Esophagus squamous epithelium (tissue), 5 donors: ENCODE measurements around the gene MRPS6. TPM values are rescaled to one million over a fixed set of nuclear protein-coding genes. Genes with fewer than 3 reads are reported as not detected.

ENCODE experiments used
- DNase-seq: peaks from one replicate; lab custom pipeline; 2025; lab: John Stamatoyannopoulos, UW
- H3K27ac ChIP-seq, 4 donors: fragments of 200-600 bp; sonication (generic); one replicate each; pipeline ENCODE4 v1.5.1; 2016 to 2019; ENCODE audit warnings: mild to moderate bottlenecking in 1 of 4
- H3K27me3 ChIP-seq, 4 donors: fragments of 200-600 bp; sonication (generic); 1 replicate in 3 of 4; 2 replicates in 1 of 4; pipeline versions ENCODE4 v1.5.1 to v1.6.0; 2017 to 2021; ENCODE audit warnings: antibody characterized with exemption in 1 of 4
- H3K36me3 ChIP-seq, 3 donors: fragments of 200-600 bp; sonication (generic); one replicate each; pipeline ENCODE4 v1.5.1; 2016 to 2019
- H3K4me1 ChIP-seq, 3 donors: fragments of 200-600 bp; sonication (generic); one replicate each; pipeline ENCODE4 v1.5.1; 2017 to 2019
- H3K4me3 ChIP-seq, 4 donors: fragments of 200-600 bp; sonication (generic); 1 replicate in 3 of 4; 2 replicates in 1 of 4; pipeline ENCODE4 v1.5.1; 2016 to 2019; ENCODE audit warnings: mild to moderate bottlenecking in 2 of 4, moderate library complexity in 1 of 4
- H3K9me3 ChIP-seq, 3 donors: fragments of 200-600 bp; sonication (generic); one replicate each; pipeline ENCODE4 v1.5.1; 2016 to 2019
- POLR2A ChIP-seq, 4 donors: fragments of 450-650 bp; IDR thresholded peaks; one replicate each; pipeline ENCODE4 v1.6.1; 2017; ENCODE audit warnings: antibody characterized with exemption in 4 of 4, mild to moderate bottlenecking in 4 of 4, moderate library complexity in 3 of 4
- WGBS, 2 donors: methylation state at CpG; one replicate each; pipeline ENCODE4 v1.1.5; 2018; 5-methylcytosine and 5-hydroxymethylcytosine counted together
- intact Hi-C: fragments of 100-400 bp; cut with DNase I; formaldehyde crosslinking; loops from one replicate; pipeline ENCODE4 v1.15.0; 2022
- total RNA-seq, 4 donors: library from RNA; depleted of rRNA; stranded (reverse); fragments of >200 nt; gene quantifications; one replicate each; pipeline ENCODE4 v1.1.0, GENCODE V29; 2016
- TF ChIP-seq, protein P1 (sequence below), 6 experiments: fragments of 450-650 bp in 4 of 6; fragments of 200-600 bp in 2 of 6; sonication (generic) in 2 of 6; IDR thresholded peaks; one replicate each; pipeline ENCODE4 v1.5.1; 2016 to 2019; ENCODE audit warnings: antibody characterized with exemption in 6 of 6, mild to moderate bottlenecking in 4 of 6, moderate library complexity in 4 of 6
- donor health status: DM: yes; HTN: yes; CAD: no.

MRPS6 gene
- total RNA-seq, 4 donors from 2014 or later, result 13.4 to 32.2 (median 20.1) TPM

DNA sequence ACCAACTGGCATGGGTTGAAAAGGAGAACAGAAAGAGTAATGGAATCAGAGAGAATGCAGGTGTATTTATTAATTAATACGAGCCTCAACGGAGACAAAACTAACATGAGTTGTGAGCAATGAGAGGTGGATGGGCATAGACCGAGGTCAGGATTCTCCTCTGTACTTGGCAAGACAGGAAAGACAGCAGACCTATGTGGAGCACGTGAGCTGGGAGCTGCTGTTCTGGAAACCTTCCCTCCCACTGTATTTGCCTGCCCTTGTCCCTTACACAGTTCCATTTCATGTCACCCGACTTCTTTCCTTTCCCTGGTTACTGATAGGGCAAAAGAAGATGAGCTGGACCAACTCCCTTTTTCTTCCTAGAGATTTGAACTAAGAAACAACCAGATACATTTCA, 110.9 kb downstream of the MRPS6 start:
- TF ChIP-seq, protein P1, sequence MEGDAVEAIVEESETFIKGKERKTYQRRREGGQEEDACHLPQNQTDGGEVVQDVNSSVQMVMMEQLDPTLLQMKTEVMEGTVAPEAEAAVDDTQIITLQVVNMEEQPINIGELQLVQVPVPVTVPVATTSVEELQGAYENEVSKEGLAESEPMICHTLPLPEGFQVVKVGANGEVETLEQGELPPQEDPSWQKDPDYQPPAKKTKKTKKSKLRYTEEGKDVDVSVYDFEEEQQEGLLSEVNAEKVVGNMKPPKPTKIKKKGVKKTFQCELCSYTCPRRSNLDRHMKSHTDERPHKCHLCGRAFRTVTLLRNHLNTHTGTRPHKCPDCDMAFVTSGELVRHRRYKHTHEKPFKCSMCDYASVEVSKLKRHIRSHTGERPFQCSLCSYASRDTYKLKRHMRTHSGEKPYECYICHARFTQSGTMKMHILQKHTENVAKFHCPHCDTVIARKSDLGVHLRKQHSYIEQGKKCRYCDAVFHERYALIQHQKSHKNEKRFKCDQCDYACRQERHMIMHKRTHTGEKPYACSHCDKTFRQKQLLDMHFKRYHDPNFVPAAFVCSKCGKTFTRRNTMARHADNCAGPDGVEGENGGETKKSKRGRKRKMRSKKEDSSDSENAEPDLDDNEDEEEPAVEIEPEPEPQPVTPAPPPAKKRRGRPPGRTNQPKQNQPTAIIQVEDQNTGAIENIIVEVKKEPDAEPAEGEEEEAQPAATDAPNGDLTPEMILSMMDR (IDR thresholded peaks at IDR 0.05), result no peak
- TF ChIP-seq POLR2A (IDR thresholded peaks at IDR 0.05), result no peak
- no peak for DNase-seq

DNA sequence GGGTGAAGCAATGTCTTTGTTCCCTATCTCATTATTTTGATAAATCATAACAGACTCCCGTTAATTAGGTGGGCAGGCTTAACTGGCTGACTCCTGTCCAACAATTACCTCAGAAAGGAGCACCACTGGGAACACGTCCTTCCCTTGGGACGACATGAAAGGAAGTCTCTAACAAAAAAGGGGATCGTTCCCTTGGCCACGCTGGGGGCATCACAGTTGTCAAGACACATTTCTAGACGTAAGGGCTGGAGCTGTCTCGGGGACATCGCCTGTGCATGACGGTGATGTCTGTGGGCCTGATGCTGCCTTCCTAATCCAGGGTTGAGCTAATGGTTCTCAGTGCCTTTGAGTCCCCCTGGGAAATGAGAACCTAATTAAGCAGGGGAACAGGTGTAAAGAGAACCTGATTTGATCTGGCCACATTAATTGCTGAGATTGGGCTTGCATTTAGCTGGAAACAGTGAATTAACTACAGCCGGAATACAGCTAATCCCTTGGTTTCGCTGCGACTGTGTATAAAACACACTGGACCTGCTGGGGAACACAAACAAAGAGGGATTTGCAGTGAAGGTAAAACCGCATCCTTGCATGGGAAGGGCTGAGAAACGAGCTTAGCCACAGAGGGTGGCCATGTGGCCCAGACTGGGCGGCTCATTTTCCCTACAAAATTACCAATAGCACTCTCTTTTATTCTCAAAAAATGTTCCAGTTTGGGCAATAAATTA, 111.8 kb downstream of the MRPS6 start:
- Histone ChIP-seq H3K4me3 (no peak overlapping the region), H3K36me3 (no peaks in the 10 kb centered on the region), H3K27me3 (no peaks in the 10 kb centered on the region), H3K27ac (no peak overlapping the region), H3K4me1 (no peaks in the 10 kb centered on the region), H3K9me3 (no peaks in the 10 kb centered on the region)
- no peak for DNase-seq
- WGBS, 2 donors, result 88 to 89% methylated on average over 15 of the region's 15 CpGs
- TF ChIP-seq POLR2A (IDR thresholded peaks at IDR 0.05), result no peak
- TF ChIP-seq, protein P1 (IDR thresholded peaks at IDR 0.05), result no peak
- intact Hi-C loops, result no loop called here

More for the DNA sequence above, 110.9 kb downstream of the MRPS6 start:
- H3K9me3 ChIP-seq, result no peaks in the 10 kb centered on the region
- H3K27me3 ChIP-seq, result no peaks in the 10 kb centered on the region
- no peak overlapping the region for H3K27ac ChIP-seq
- intact Hi-C loops, result no loop called here
- 88 to 92% methylated on average over 4 to 5 of the region's 5 CpGs for WGBS, 2 donors
- H3K36me3 ChIP-seq, result no peaks in the 10 kb centered on the region
- H3K4me1 ChIP-seq, result no peaks in the 10 kb centered on the region
- no peak overlapping the region for H3K4me3 ChIP-seq

DNA sequence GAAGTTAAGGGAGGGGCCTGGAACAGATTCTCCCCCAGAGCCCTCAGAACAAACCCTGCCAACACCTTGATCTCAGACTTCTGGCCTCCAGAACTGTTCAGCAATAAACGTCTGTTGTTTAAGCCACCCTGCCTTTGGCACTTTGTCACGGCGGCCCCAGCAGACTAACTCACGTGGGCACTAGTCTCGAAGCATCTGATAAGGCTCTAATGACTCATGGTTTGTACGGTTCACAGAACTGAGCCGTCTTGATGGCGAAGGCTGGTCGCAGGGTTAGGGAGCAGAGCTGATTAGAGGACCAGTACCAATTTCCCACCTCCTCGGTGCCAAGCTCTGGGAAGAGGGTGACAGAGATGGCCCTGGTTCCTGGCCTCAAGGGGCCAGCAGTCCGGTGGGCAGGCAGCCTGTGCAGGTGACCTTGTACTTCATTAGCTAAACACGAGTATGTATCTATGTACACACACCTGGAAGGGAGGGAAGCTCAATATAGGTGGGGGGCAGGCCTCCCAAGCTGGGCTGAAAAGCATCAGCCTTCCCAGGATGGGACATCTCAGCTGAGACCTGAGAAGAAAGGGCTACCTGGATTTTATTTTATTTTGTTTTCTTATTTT, 112.8 kb downstream of the MRPS6 start:
- Histone ChIP-seq H3K27me3 (no peaks in the 10 kb centered on the region), H3K36me3 (no peaks in the 10 kb centered on the region), H3K4me1 (no peaks in the 10 kb centered on the region), H3K27ac (no peak overlapping the region), H3K4me3 (no peak overlapping the region), H3K9me3 (no peaks in the 10 kb centered on the region)
- TF ChIP-seq, protein P1 (IDR thresholded peaks at IDR 0.05), result no peak
- no peak for TF ChIP-seq POLR2A (IDR thresholded peaks at IDR 0.05)
- intact Hi-C loops, result no loop called here
- no peak for DNase-seq
- 77 to 80% methylated on average over 3 to 6 of the region's 12 CpGs for WGBS, 2 donors

DNA sequence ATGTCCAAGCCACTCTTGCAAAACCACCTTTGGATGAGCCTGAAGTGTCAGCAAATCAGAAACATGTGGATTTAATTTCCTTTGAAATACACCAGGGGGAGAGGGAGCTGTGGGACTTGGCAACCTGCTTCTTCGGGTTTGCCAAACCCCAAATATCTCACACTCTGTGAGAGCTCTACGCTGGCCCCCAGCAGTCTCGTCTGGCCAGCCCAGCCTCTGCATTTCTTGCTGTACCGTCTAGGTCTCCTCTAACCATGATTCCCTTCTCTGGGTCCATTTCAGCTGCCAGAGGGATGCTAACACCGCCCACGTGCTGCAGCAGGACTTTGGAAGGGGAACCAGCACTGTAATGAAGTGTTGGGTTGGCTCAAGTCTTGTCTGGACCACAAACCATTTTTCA, 114.6 kb downstream of the MRPS6 start:
- 61 to 83% methylated on average over 3 to 6 of the region's 6 CpGs for whole genome bisulfite sequencing, 2 donors
- H3K9me3 ChIP-seq, result no peaks in the 10 kb centered on the region
- no peak for TF ChIP-seq POLR2A (IDR thresholded peaks at IDR 0.05)
- TF ChIP-seq, protein P1 (IDR thresholded peaks at IDR 0.05), result no peak
- no peak for DNase-seq
- H3K27ac ChIP-seq, result no peak overlapping the region
- H3K36me3 ChIP-seq, result no peaks in the 10 kb centered on the region
- H3K4me1 ChIP-seq, result no peaks in the 10 kb centered on the region
- H3K4me3 ChIP-seq, result no peak overlapping the region
- intact Hi-C loops, result no loop called here
- no peaks in the 10 kb centered on the region for H3K27me3 ChIP-seq

- no peak for TF ChIP-seq POLR2A (IDR thresholded peaks at IDR 0.05)
- TF ChIP-seq, protein P1 (IDR thresholded peaks at IDR 0.05), result no peak
- Histone ChIP-seq H3K4me3 (no peak overlapping the region), H3K36me3 (no peaks in the 10 kb centered on the region), H3K27me3 (no peaks in the 10 kb centered on the region), H3K27ac (no peak overlapping the region), H3K9me3 (no peaks in the 10 kb centered on the region), H3K4me1 (no peaks in the 10 kb centered on the region)
- 30 to 77% methylated on average over 3 of the region's 3 CpGs for WGBS, 2 donors
- intact Hi-C loops, result no loop called here
- DNase-seq, result no peak
Observed at GRCh38 chr21:34189506-34189905, 116.1 kb downstream of the MRPS6 start.
